Cardiac fibroblast (primary cell): ENCODE results near the gene APBB1.
A peak's percentile ranks its signal among the peaks of the same experiment; 100 is the strongest.

Source experiments
- DNase-seq, 2 donors: peaks; one replicate each; pipeline versions ENCODE4 v3.0.0 to v3.0.0-alpha.2; 2010; ENCODE audit warnings: low read depth in 2 of 2
- H3K4me3 ChIP-seq, 2 donors: replicated peaks in 1 of 2; 1 replicate in 1 of 2; 2 replicates in 1 of 2; pipeline ENCODE4 v1.5.1; 2011; ENCODE audit warnings: low read depth in 2 of 2, low read length in 2 of 2, mild to moderate bottlenecking in 2 of 2, moderate library complexity in 1 of 2
- TF ChIP-seq, protein P1 (sequence below): IDR thresholded peaks from one replicate; pipeline ENCODE4 v1.5.1; 2011; ENCODE audit warnings: low read depth, mild to moderate bottlenecking, low read length, inconsistent platforms

The APBB1 gene

DNA sequence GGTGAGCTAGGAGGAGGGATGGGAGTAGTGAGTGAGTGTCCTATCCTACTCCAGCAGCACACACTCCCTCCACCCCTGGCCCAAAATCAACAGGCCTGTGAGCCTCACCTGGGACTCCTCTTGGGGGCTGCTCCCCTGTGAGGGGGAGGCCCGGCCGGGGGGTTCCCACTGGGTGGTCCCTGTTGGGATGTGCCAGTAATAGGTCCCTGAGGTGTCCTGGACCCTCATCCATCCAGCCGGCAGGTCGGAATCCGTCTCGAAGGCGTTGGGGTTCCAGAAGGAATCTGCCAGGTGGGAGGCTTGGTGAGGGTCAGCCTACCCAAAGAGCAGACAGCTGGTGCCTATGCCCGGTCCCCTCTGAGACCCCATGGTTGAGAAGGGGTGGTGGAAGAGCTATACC is 15.4 kb downstream of the APBB1 start:
- TF ChIP-seq, protein P1, sequence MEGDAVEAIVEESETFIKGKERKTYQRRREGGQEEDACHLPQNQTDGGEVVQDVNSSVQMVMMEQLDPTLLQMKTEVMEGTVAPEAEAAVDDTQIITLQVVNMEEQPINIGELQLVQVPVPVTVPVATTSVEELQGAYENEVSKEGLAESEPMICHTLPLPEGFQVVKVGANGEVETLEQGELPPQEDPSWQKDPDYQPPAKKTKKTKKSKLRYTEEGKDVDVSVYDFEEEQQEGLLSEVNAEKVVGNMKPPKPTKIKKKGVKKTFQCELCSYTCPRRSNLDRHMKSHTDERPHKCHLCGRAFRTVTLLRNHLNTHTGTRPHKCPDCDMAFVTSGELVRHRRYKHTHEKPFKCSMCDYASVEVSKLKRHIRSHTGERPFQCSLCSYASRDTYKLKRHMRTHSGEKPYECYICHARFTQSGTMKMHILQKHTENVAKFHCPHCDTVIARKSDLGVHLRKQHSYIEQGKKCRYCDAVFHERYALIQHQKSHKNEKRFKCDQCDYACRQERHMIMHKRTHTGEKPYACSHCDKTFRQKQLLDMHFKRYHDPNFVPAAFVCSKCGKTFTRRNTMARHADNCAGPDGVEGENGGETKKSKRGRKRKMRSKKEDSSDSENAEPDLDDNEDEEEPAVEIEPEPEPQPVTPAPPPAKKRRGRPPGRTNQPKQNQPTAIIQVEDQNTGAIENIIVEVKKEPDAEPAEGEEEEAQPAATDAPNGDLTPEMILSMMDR: no peak
- DNase-seq: no peak
- H3K4me3 ChIP-seq: no peak overlapping the region

DNA sequence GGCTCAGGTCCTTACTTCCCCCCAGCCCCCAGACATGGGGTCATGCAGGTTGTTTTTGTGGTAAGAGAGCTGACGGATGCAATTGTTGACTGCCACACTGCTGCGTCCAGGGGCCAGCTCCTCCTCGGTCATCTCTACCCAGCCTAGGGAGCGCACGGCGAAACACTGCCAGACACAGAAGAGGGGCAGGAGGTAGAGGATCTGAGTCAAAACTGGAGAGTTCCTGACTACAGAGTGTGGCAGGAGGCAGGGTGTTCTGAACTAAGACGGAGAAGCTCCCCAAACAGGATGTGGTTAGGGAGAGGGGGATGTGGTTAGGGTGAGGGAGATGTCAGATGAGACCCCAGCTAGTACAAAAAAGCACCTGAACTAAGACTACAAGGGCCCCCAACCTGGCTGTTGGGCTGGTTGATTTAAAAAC is 16.3 kb downstream of the APBB1 start:
- DNase-seq: no peak
- no peak overlapping the region for H3K4me3 ChIP-seq

DNA sequence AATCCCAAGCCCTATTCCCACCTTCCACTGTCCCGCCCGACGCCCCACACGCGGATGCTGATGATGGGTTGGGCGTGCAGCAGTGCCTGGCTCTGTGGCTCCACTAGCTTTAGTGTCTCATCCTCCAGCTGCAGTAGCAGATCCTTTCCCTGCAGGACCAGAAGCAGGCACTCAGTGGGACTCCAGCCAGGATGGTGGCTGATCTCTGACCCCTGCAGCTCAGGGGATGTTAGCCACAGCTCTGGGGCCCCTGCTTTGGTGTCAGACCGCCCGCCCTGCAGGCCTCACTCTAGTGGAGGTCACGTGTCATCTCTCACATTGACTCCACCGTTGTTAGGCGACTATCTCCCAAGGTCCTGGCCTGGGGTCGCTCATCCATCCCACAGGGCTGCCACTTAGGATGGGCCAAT is 16.8 kb downstream of the APBB1 start:
- no peak for DNase-seq
- H3K4me3 ChIP-seq: no peak overlapping the region
- TF ChIP-seq, protein P1: no peak

More for the DNA sequence above, 16.3 kb downstream of the APBB1 start:
- TF ChIP-seq, protein P1: no peak

DNA sequence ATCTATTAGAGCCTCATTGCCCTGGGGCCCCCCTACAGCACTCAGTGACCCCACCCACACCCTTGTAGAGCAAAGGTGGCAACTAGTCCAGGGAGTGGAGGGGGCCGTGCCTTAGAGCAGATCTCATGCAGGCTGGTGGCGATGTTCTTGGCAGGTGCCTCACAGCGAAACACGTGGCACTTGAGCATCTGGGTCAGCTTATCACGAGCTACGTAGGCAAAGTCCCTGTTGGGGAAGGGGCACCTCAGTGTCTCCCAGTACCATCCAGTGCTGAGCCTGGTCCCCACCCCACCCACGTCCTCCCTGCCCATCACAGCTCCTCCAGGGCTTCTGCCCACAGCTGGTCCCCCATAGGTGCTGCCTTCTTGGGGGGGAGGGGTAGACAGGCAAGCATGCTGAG is 17.4 kb downstream of the APBB1 start:
- DNase-seq: no peak
- TF ChIP-seq, protein P1: no peak
- no peak overlapping the region for H3K4me3 ChIP-seq

DNA sequence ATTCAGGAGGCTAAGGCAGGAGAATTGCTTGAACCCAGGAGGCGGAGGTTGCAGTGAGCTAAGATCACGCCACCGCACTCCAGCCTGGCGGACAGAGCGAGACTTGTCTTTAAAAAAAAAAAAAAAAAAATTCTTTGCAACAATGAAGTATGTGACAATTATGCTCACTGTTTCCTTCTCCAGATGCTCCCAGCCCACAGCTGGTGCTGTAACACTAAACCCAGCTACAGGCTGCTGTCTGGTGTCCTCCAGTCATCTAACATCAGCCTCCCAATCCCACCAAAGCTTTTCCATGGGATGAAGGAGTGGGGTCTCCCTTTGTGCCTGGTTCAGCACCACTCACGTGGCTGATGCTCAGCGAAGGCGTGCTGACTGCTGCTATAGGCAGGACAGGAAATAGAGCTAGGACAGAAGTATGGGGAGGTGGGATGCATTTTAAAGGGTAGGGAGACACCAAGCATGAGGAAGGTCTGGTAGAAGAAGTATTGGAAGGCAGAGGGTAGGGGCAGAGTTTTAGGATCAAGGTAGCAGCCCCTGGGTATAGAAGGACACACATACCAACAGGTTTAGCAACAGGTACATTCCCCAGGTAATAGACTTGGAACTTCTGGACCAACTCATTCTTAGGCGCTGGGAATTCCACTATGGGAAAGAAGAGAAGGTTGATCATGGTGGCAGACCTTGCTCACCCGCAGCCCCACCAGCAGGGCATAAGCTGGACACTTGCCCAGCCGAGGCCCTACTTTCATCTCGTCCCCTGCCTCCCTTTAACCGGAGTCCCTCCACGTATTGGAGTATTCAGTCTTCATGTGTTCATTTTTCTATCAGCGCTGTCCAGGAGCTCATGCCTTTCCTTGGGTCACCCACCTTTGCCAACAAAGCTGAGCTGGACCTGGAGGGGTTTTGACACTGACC is 18.2 kb downstream of the APBB1 start:
- TF ChIP-seq, protein P1: no peak
- H3K4me3 ChIP-seq: no peak overlapping the region
- no peak for DNase-seq

DNA sequence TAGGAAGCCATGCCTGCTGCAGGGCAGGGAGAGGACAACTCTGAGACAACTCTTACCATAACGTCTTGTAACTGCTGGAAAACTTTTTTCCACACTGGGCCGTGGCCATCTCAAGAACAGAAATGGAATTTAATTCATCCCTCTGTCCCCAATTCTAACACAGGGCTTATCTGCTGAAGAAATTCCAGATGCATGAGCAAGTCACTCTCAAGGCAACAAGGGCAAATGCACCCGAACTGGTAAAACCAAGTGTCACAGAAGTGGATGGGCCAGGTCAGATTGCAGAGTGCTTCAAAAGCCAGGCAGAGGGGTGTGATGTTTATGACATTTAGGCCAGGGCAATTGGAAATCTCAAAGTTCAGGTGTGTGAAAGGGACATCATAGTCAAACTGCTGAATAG is 21.3 kb downstream of the APBB1 start:
- DNase-seq: peak; percentile 25 to 60
- H3K4me3 ChIP-seq: no peak overlapping the region
- TF ChIP-seq, protein P1: no peak
